GM23338 (cell line): ENCODE data around the gene NPDC1. TPM values are rescaled to one million over a fixed set of nuclear protein-coding genes. Genes with fewer than 3 reads are reported as not detected.
A peak's percentile ranks its signal among the peaks of the same experiment; 100 is the strongest.

Experiments
- ATAC-seq: fragments of 200-7000 bp; cut with Tn5 transposase; 3 replicates; pipeline ENCODE4 v1.9.1; 2020
- DNase-seq: peaks from one replicate; pipeline ENCODE4 v3.0.0-alpha.2; 2015; ENCODE audit warnings: low spot score
- H2AFZ ChIP-seq: fragments of 200-600 bp; sonication (generic); 2 replicates; pipeline ENCODE4 v1.8.0; 2016; ENCODE audit warnings: antibody characterized with exemption, mild to moderate bottlenecking, moderate library complexity
- H3F3A ChIP-seq: fragments of 200-600 bp; sonication (generic); replicated peaks from 2 replicates; pipeline ENCODE4 v1.8.0; 2017; ENCODE audit warnings: antibody characterized with exemption, mixed run types, low read depth
- H3K27ac ChIP-seq: fragments of 200-600 bp; sonication (generic); 2 replicates; pipeline ENCODE4 v1.6.1; 2016; ENCODE audit warnings: low read depth
- H3K27me3 ChIP-seq: fragments of 200-600 bp; sonication (generic); 2 replicates; pipeline ENCODE4 v1.8.0; 2016; ENCODE audit warnings: mild to moderate bottlenecking, mixed run types, moderate library complexity; ENCODE audit not compliant: insufficient read depth
- H3K36me3 ChIP-seq: fragments of 200-600 bp; sonication (generic); 2 replicates; pipeline ENCODE4 v1.8.0; 2016; ENCODE audit warnings: mild to moderate bottlenecking; ENCODE audit not compliant: insufficient read depth
- H3K4me1 ChIP-seq: fragments of 200-600 bp; sonication (generic); 2 replicates; pipeline ENCODE4 v1.8.0; 2016; ENCODE audit warnings: mild to moderate bottlenecking, moderate library complexity; ENCODE audit not compliant: insufficient read depth
- H3K4me2 ChIP-seq: fragments of 200-600 bp; sonication (generic); 2 replicates; pipeline ENCODE4 v1.7.1; 2017; ENCODE audit warnings: mixed run types
- H3K4me3 ChIP-seq: fragments of 200-600 bp; sonication (generic); 2 replicates; pipeline ENCODE4 v1.6.1; 2016; ENCODE audit warnings: mixed run types
- H3K79me2 ChIP-seq: fragments of 200-600 bp; sonication (generic); replicated peaks from 2 replicates; pipeline ENCODE4 v1.8.0; 2017; ENCODE audit warnings: mild to moderate bottlenecking; ENCODE audit not compliant: insufficient read depth
- H3K9me2 ChIP-seq: fragments of 200-600 bp; sonication (generic); 2 replicates; pipeline ENCODE4 v1.8.0; 2017; ENCODE audit not compliant: insufficient read depth
- H4K20me1 ChIP-seq: fragments of 200-600 bp; sonication (generic); replicated peaks from 2 replicates; pipeline ENCODE4 v1.8.0; 2017; ENCODE audit warnings: mild to moderate bottlenecking; ENCODE audit not compliant: insufficient read depth
- H3K27ac Mint-ChIP-seq: 2 replicates; pipeline ENCODE4 v1.8.0; 2020; ENCODE audit warnings: inconsistent platforms, mild to moderate bottlenecking, moderate library complexity, mixed read lengths
- H3K27me3 Mint-ChIP-seq: 3 replicates; pipeline ENCODE4 v1.8.0; 2022; ENCODE audit warnings: low read depth, mild to moderate bottlenecking, moderate library complexity, mixed read lengths, inconsistent platforms; ENCODE audit not compliant: insufficient read depth, poor library complexity
- H3K36me3 Mint-ChIP-seq: 3 replicates; pipeline ENCODE4 v1.8.0; 2021; ENCODE audit warnings: low read depth, mild to moderate bottlenecking, inconsistent platforms, moderate library complexity, mixed read lengths
- H3K4me1 Mint-ChIP-seq: 3 replicates; pipeline ENCODE4 v1.8.0; 2020; ENCODE audit warnings: mild to moderate bottlenecking, inconsistent platforms, mixed read lengths
- H3K4me3 Mint-ChIP-seq: 3 replicates; pipeline ENCODE4 v1.8.0; 2021; ENCODE audit warnings: moderate library complexity, mild to moderate bottlenecking, inconsistent platforms, mixed read lengths
- H3K9me3 Mint-ChIP-seq: 3 replicates; pipeline ENCODE4 v1.8.0; 2020; ENCODE audit warnings: moderate library complexity, mild to moderate bottlenecking, inconsistent platforms, mixed read lengths
- CTCF ChIP-seq, 2 experiments: fragments of 200-600 bp in 1 of 2; sonication (generic) in 1 of 2; conservative IDR thresholded peaks; 2 replicates each; pipeline versions ENCODE4 v1.5.1 to v1.6.1; 2016 to 2017; ENCODE audit warnings: antibody characterized with exemption in 2 of 2, low read depth in 2 of 2, mild to moderate bottlenecking in 2 of 2, moderate library complexity in 1 of 2
- EZH2phosphoT487 ChIP-seq: fragments of 200-600 bp; sonication (generic); IDR thresholded peaks from one replicate; pipeline ENCODE4 v1.8.1; 2018; ENCODE audit warnings: antibody characterized with exemption; ENCODE audit not compliant: unreplicated experiment
- NANOG ChIP-seq: IDR thresholded peaks from 2 replicates; pipeline ENCODE4 v1.6.1; 2016; ENCODE audit warnings: antibody characterized with exemption, borderline replicate concordance
- POLR2AphosphoS5 ChIP-seq: IDR thresholded peaks from 2 replicates; pipeline ENCODE4 v1.6.1; 2016; ENCODE audit warnings: antibody characterized with exemption, low read depth
- REST ChIP-seq: IDR thresholded peaks from one replicate; pipeline ENCODE4 v1.6.1; 2018; ENCODE audit warnings: antibody characterized with exemption; ENCODE audit not compliant: unreplicated experiment
- STAT1 ChIP-seq: IDR thresholded peaks from one replicate; pipeline ENCODE4 v1.6.1; 2016; ENCODE audit warnings: antibody characterized with exemption; ENCODE audit not compliant: unreplicated experiment
- ZNF114 ChIP-seq: fragments of 250-450 bp; sonication (Bioruptor Pico); IDR thresholded peaks from 2 replicates; pipeline ENCODE4 v1.5.0; 2020; ENCODE audit warnings: mild to moderate bottlenecking, moderate library complexity
- ZNF331 ChIP-seq: fragments of 250-450 bp; sonication (Bioruptor Pico); IDR thresholded peaks from 2 replicates; pipeline ENCODE4 v1.5.0; 2020; ENCODE audit warnings: low read depth, mild to moderate bottlenecking, moderate library complexity
- ZNF462 ChIP-seq: fragments of 250-450 bp; sonication (Bioruptor Pico); IDR thresholded peaks from 2 replicates; pipeline ENCODE4 v1.5.0; 2020; ENCODE audit warnings: mild to moderate bottlenecking, moderate library complexity
- polyA plus RNA-seq: library from polyadenylated mRNA; unstranded; fragments of >200 nt; fragmentation: Nextera tagmentation; extraction: Ambion mirVana; gene quantifications from 2 replicates; pipeline ENCODE4 v1.2.1, GENCODE V29; 2016
- total RNA-seq: library from RNA; depleted of rRNA; stranded (reverse); fragments of >200 nt; shearing (Covaris generic); gene quantifications from 2 replicates; pipeline ENCODE4 v1.2.3, GENCODE V29; 2014

NPDC1 gene
- total and polyA plus RNA-seq, 2 experiments from 2014 or later: 34.3 to 35.5 TPM

GRCh38 chr9:137088121-137088520, 42.1 kb upstream of the NPDC1 start:
- no peaks in the 10 kb centered on the region; the same call in 1 of the 2 replicates for H3K36me3 ChIP-seq
- Mint-ChIP-seq H3K4me3 (peak overlapping the region; percentile 92), H3K9me3 (peaks cover 4% of the 10 kb centered on the region; the same call in 1 of the 3 replicates), H3K4me1 (peaks cover 15% of the 10 kb centered on the region), H3K27ac (no peak overlapping the region), H3K27me3 (peaks cover 22% of the 10 kb centered on the region), H3K36me3 (peaks cover 17% of the 10 kb centered on the region; the same call in 2 of the 3 replicates)
- H3F3A ChIP-seq: peaks cover 20% of the 10 kb centered on the region
- no peaks in the 10 kb centered on the region for H3K9me2 ChIP-seq
- TF ChIP-seq ZNF331 (CRISPR knock-in tag) (no peak), EZH2phosphoT487 (no peak)
- H3K27me3 ChIP-seq: peaks cover 5% of the 10 kb centered on the region; the same call in 1 of the 2 replicates
- DNase-seq: no peak
- H3K79me2 ChIP-seq: no peaks in the 10 kb centered on the region; the same call in 1 of the 2 replicates
- H4K20me1 ChIP-seq: no peaks in the 10 kb centered on the region; the same call in 1 of the 2 replicates
- peak overlapping the region; percentile 98 for H3K4me2 ChIP-seq
- no peak for ATAC-seq
- H3K27ac ChIP-seq: no peak overlapping the region
- H2AFZ ChIP-seq: no peak overlapping the region
- peak overlapping the region; percentile 93 for H3K4me3 ChIP-seq
- peaks cover 9% of the 10 kb centered on the region for H3K4me1 ChIP-seq

- H3K4me3 ChIP-seq: peak overlapping the region; percentile 93
- peaks cover 21% of the 10 kb centered on the region for H3K27me3 Mint-ChIP-seq
- H3K9me2 ChIP-seq: no peaks in the 10 kb centered on the region
- H3K27ac Mint-ChIP-seq: no peak overlapping the region; the same call in 1 of the 2 replicates
- ATAC-seq (peak; percentile 6), DNase-seq (peak; percentile 43)
- no peak overlapping the region for H3K27ac ChIP-seq
- peaks cover 15% of the 10 kb centered on the region for H3K4me1 Mint-ChIP-seq
- peak overlapping the region; percentile 92 for H3K4me3 Mint-ChIP-seq
- H3K27me3 ChIP-seq: peaks cover 5% of the 10 kb centered on the region; the same call in 1 of the 2 replicates
- H3F3A ChIP-seq: peaks cover 20% of the 10 kb centered on the region
- no peaks in the 10 kb centered on the region; the same call in 1 of the 2 replicates for H3K36me3 ChIP-seq
- H3K4me2 ChIP-seq: peak overlapping the region; percentile 98
- H3K36me3 Mint-ChIP-seq: peaks cover 12% of the 10 kb centered on the region; the same call in 2 of the 3 replicates
- peaks cover 4% of the 10 kb centered on the region; the same call in 1 of the 3 replicates for H3K9me3 Mint-ChIP-seq
- peak overlapping the region; percentile 97; the same call in 1 of the 2 replicates for H2AFZ ChIP-seq
- H4K20me1 ChIP-seq: no peaks in the 10 kb centered on the region; the same call in 1 of the 2 replicates
- no peaks in the 10 kb centered on the region; the same call in 1 of the 2 replicates for H3K79me2 ChIP-seq
- peaks cover 9% of the 10 kb centered on the region for H3K4me1 ChIP-seq
- TF ChIP-seq ZNF114 (no peak), STAT1 (no peak), REST (no peak), CTCF (conservative IDR thresholded peaks at IDR 0.05; ENCODE audit: low read depth in 2 of 2) (no peak), NANOG (no peak), ZNF462 (CRISPR knock-in tag) (no peak), POLR2AphosphoS5 (no peak)
These were observed 41.5 kb upstream of the NPDC1 start for GRCh38 chr9:137087409-137087925.
